HCT116 (cell line): ENCODE measurements around the gene SNTG2. TPM values are rescaled to one million over a fixed set of nuclear protein-coding genes. Genes with fewer than 3 reads are reported as not detected.

Experiments used
- ATAC-seq: fragments of 200-7000 bp; cut with Tn5 transposase; 2 replicates; pipeline ENCODE4 v1.9.1; 2020; ENCODE audit warnings: mild to moderate bottlenecking, moderate library complexity
- BruUV-seq: library from RNA; stranded (reverse); fragments of 400-500 nt; replicated peaks from 2 replicates; lab custom pipeline; 2021; lab: Mats Ljungman, UMichigan
- CTCF ChIA-PET: fragments of 300-600 bp; sonication (Branson Sonifier 250); formaldehyde crosslinking; loops from one replicate; lab custom pipeline; 2021; ENCODE audit warnings: antibody characterized with exemption; lab: Charles Lee
- POLR2A ChIA-PET: fragments of 300-600, 350-600 bp; sonication (Branson Sonifier 250); formaldehyde crosslinking; loops from one replicate; lab custom pipeline; 2021; ENCODE audit warnings: antibody characterized with exemption; lab: Charles Lee
- RAD21 ChIA-PET, 2 experiments: fragments of 300-600 bp; sonication (Branson Sonifier 250); formaldehyde crosslinking; loops; one replicate each; lab custom pipeline; 2023; ENCODE audit warnings: low total read pairs in 2 of 2; ENCODE audit not compliant: uncharacterized antibody in 2 of 2, unreplicated experiment in 2 of 2, low non-redundant PET in 1 of 2; lab: Charles Lee
- DNase-seq: peaks from one replicate; pipeline ENCODE4 v3.0.0-alpha.2; 2010; ENCODE audit warnings: low read depth, low spot score
- H2AFZ ChIP-seq: fragments of 200-600 bp; shearing (Covaris generic), sonication (generic); 2 replicates; pipeline ENCODE4 v1.6.1; 2017; ENCODE audit warnings: low read depth, mixed run types, mixed read lengths, antibody characterized with exemption, low read length; ENCODE audit not compliant: poor library complexity, severe bottlenecking
- H3K27ac ChIP-seq: 2 replicates; pipeline ENCODE4 v1.5.1; 2012; ENCODE audit warnings: low read depth, low read length
- H3K27me3 ChIP-seq: fragments of 200-600 bp; sonication (generic); 2 replicates; pipeline ENCODE4 v1.6.1; 2016; ENCODE audit warnings: mixed run types, low read length, mixed read lengths; ENCODE audit not compliant: insufficient read depth
- H3K36me3 ChIP-seq, 2 experiments: fragments of 200-500 bp in 1 of 2; fragments of 200-600 bp in 1 of 2; sonication (Bioruptor generic) in 1 of 2; sonication (generic) in 1 of 2; 2 replicates each; pipeline versions ENCODE4 v1.5.1 to v1.6.1; 2014 to 2016; ENCODE audit warnings: low read length in 2 of 2, inconsistent platforms in 1 of 2, mixed read lengths in 1 of 2, mixed run types in 1 of 2; ENCODE audit not compliant: insufficient read depth in 2 of 2, control insufficient read depth in 1 of 2
- H3K4me1 ChIP-seq, 2 experiments: fragments of 200-600 bp in 1 of 2; sonication (generic) in 1 of 2; 2 replicates each; pipeline versions ENCODE4 v1.5.1 to v1.6.1; 2012 to 2017; ENCODE audit warnings: low read length in 2 of 2, inconsistent platforms in 1 of 2, mild to moderate bottlenecking in 1 of 2, mixed read lengths in 1 of 2, mixed run types in 1 of 2, moderate library complexity in 1 of 2; ENCODE audit not compliant: insufficient read depth in 2 of 2, control insufficient read depth in 1 of 2
- H3K4me2 ChIP-seq: fragments of 200-600 bp; sonication (generic); 2 replicates; pipeline ENCODE4 v1.6.1; 2017; ENCODE audit warnings: mixed run types, low read length, mixed read lengths
- H3K4me3 ChIP-seq, 2 experiments: fragments of 200-600 bp in 1 of 2; sonication (generic) in 1 of 2; replicated peaks in 1 of 2; 2 replicates each; pipeline ENCODE4 v1.5.1; 2011 to 2016; ENCODE audit warnings: low read length in 2 of 2, control low read depth in 1 of 2, low read depth in 1 of 2, mild to moderate bottlenecking in 1 of 2, mixed read lengths in 1 of 2, mixed run types in 1 of 2
- H3K79me2 ChIP-seq: fragments of 200-600 bp; sonication (generic); 2 replicates; pipeline ENCODE4 v1.6.1; 2017; ENCODE audit warnings: mild to moderate bottlenecking, mixed run types, low read length, moderate library complexity, mixed read lengths; ENCODE audit not compliant: insufficient read depth
- H3K9ac ChIP-seq: fragments of 200-600 bp; sonication (generic); 2 replicates; pipeline ENCODE4 v1.6.1; 2016; ENCODE audit warnings: low read length, mixed read lengths
- H3K9me2 ChIP-seq: fragments of 200-600 bp; sonication (generic), shearing (Covaris generic); 2 replicates; pipeline ENCODE4 v1.6.1; 2017; ENCODE audit warnings: mixed run types, mild to moderate bottlenecking, moderate library complexity; ENCODE audit not compliant: insufficient read depth
- H3K9me3 ChIP-seq, 2 experiments: fragments of 200-500 bp in 1 of 2; fragments of 200-600 bp in 1 of 2; sonication (Bioruptor generic) in 1 of 2; sonication (generic) in 1 of 2; 2 replicates each; pipeline ENCODE4 v1.6.1; 2014 to 2017; ENCODE audit warnings: low read length in 2 of 2, mixed read lengths in 2 of 2, inconsistent platforms in 1 of 2, low read depth in 1 of 2, mild to moderate bottlenecking in 1 of 2, mixed run types in 1 of 2, moderate library complexity in 1 of 2; ENCODE audit not compliant: control insufficient read depth in 1 of 2, insufficient read depth in 1 of 2
- H4K20me1 ChIP-seq: fragments of 200-600 bp; sonication (generic), shearing (Covaris generic); 2 replicates; pipeline ENCODE4 v1.6.1; 2017; ENCODE audit warnings: mixed run types, mild to moderate bottlenecking, moderate library complexity; ENCODE audit not compliant: insufficient read depth
- ATF3 ChIP-seq: IDR thresholded peaks from 2 replicates; pipeline ENCODE4 v1.6.1; 2012
- CBX3 ChIP-seq: IDR thresholded peaks from 2 replicates; pipeline ENCODE4 v1.6.1; 2012; ENCODE audit warnings: low read depth
- CTCF ChIP-seq, 3 experiments: fragments of 200-600 bp in 1 of 3; sonication (generic) in 1 of 3; IDR thresholded peaks in 2 of 3; conservative IDR thresholded peaks in 1 of 3; 2 replicates each; pipeline ENCODE4 v1.5.1; 2012 to 2017; ENCODE audit warnings: low read depth in 2 of 3, low read length in 2 of 3, antibody characterized with exemption in 1 of 3, borderline replicate concordance in 1 of 3, control low read depth in 1 of 3, mild to moderate bottlenecking in 1 of 3, mixed read lengths in 1 of 3, mixed run types in 1 of 3, moderate library complexity in 1 of 3; ENCODE audit not compliant: insufficient read depth in 1 of 3
- ELF1 ChIP-seq: IDR thresholded peaks from 2 replicates; pipeline ENCODE4 v1.6.1; 2012; ENCODE audit warnings: low read depth, borderline replicate concordance
- EZH2phosphoT487 ChIP-seq: fragments of 200-600 bp; IDR thresholded peaks from 2 replicates; pipeline ENCODE4 v1.6.1; 2018; ENCODE audit warnings: antibody characterized with exemption, borderline replicate concordance
- FOSL1 ChIP-seq: IDR thresholded peaks from 2 replicates; pipeline ENCODE4 v1.6.1; 2012; ENCODE audit warnings: low read depth
- MAX ChIP-seq: IDR thresholded peaks from 2 replicates; pipeline ENCODE4 v1.6.1; 2012
- POLR2AphosphoS5 ChIP-seq: IDR thresholded peaks from 2 replicates; pipeline ENCODE4 v1.6.1; 2011; ENCODE audit warnings: mild to moderate bottlenecking, low read depth, low read length, moderate library complexity
- RAD21 ChIP-seq: IDR thresholded peaks from 2 replicates; pipeline ENCODE4 v1.6.1; 2012; ENCODE audit warnings: low read depth, mild to moderate bottlenecking
- SP1 ChIP-seq: IDR thresholded peaks from 2 replicates; pipeline ENCODE4 v1.6.1; 2012; ENCODE audit warnings: low read depth
- SRF ChIP-seq: IDR thresholded peaks from 2 replicates; pipeline ENCODE4 v1.6.1; 2012; ENCODE audit warnings: low read depth
- TCF7L2 ChIP-seq: IDR thresholded peaks from 2 replicates; pipeline ENCODE4 v1.7.0; 2011; ENCODE audit warnings: borderline replicate concordance, inconsistent platforms; ENCODE audit not compliant: insufficient read depth, insufficient read length; ENCODE audit errors: extremely low read depth
- ZBTB33 ChIP-seq: IDR thresholded peaks from 2 replicates; pipeline ENCODE4 v1.6.1; 2011; ENCODE audit warnings: mild to moderate bottlenecking, low read length, moderate library complexity; ENCODE audit not compliant: insufficient replicate concordance; ENCODE audit errors: extremely low read depth
- ZFX ChIP-seq: fragments of 450-650 bp; IDR thresholded peaks from 2 replicates; pipeline ENCODE4 v1.6.1; 2017
- intact Hi-C: fragments of 100-400 bp; cut with micrococcal nuclease; formaldehyde crosslinking; loops from 2 replicates; pipeline ENCODE4 v1.10.0; 2022
- total RNA-seq: library from RNA; stranded (reverse); gene quantifications from one replicate; pipeline ENCODE4 v1.2.1, GENCODE V29; 2021; ENCODE audit not compliant: unreplicated experiment

SNTG2 gene
- total RNA-seq, 1 experiment from 2014 or later = not detected

- BruUV-seq = no TSS peak
- no peak for DNase-seq
- H3K79me2 ChIP-seq = no peaks in the 10 kb centered on the region
Observed at GRCh38 chr2:910698-911097, 40.0 kb upstream of the SNTG2 start.

More at GRCh38 chr2:910698-911097, 40.0 kb upstream of the SNTG2 start:
- RAD21 ChIA-PET = no interaction called here
- H3K9ac ChIP-seq = no peak overlapping the region
- no peak overlapping the region for H3K4me3 ChIP-seq
- H4K20me1 ChIP-seq = no peaks in the 10 kb centered on the region
- no peak for ATAC-seq
- TF ChIP-seq CTCF (IDR thresholded peaks at IDR 0.05 in 2 of 3, conservative IDR thresholded peaks at IDR 0.05 in 1 of 3; ENCODE audit: borderline replicate concordance in 1 of 3, insufficient read depth in 1 of 3, low read depth in 2 of 3, low read length in 2 of 3) (no peak), TCF7L2 (no peak), FOSL1 (no peak), EZH2phosphoT487 (no peak), CBX3 (no peak), SP1 (no peak), POLR2AphosphoS5 (no peak), MAX (no peak), ATF3 (no peak), SRF (no peak), RAD21 (no peak), ZFX (no peak), ELF1 (no peak), ZBTB33 (no peak)
- TF ChIP-seq, all 23 proteins: peak for 0
- Histone ChIP-seq H2AFZ (no peak overlapping the region), H3K27me3 (peaks cover 10% of the 10 kb centered on the region), H3K4me1 (no peaks in the 10 kb centered on the region), H3K27ac (no peak overlapping the region), H3K9me3 (no peaks in the 10 kb centered on the region), H3K4me2 (no peak overlapping the region), H3K9me2 (no peaks in the 10 kb centered on the region), H3K36me3 (no peaks in the 10 kb centered on the region)
- intact Hi-C loops = no loop called here
- CTCF ChIA-PET = no interaction called here
- POLR2A ChIA-PET = no interaction called here
